HEK293T (cell line): ENCODE data around the gene CD34.

ENCODE experiments used
- CTCF ChIA-PET: fragments of 350-600 bp; formaldehyde crosslinking; extraction: SDS; loops from one replicate; lab custom pipeline; 2021; ENCODE audit warnings: antibody characterized with exemption, inconsistent platforms; lab: Yijun Ruan, JAX
- POLR2A ChIA-PET: fragments of 350-600 bp; formaldehyde crosslinking; extraction: SDS; loops from one replicate; lab custom pipeline; 2020; ENCODE audit warnings: antibody characterized with exemption, inconsistent platforms; lab: Yijun Ruan, JAX
- DNase-seq: peaks from one replicate; pipeline ENCODE4 v3.0.0; 2012; ENCODE audit warnings: mixed read lengths; ENCODE audit errors: extremely low spot score
- ARNT ChIP-seq: fragments of 450-650 bp; IDR thresholded peaks from 2 replicates; pipeline ENCODE4 v1.6.1; 2017; ENCODE audit warnings: mild to moderate bottlenecking
- BHLHE40 ChIP-seq: fragments of 450-650 bp; IDR thresholded peaks from 2 replicates; pipeline ENCODE4 v1.6.1; 2016; ENCODE audit warnings: mild to moderate bottlenecking, moderate library complexity, borderline replicate concordance
- CTBP1 ChIP-seq: fragments of 450-650 bp; IDR thresholded peaks from 2 replicates; pipeline ENCODE4 v1.6.1; 2016; ENCODE audit warnings: borderline replicate concordance
- ELF4 ChIP-seq: fragments of 450-650 bp; IDR thresholded peaks from 2 replicates; pipeline ENCODE4 v1.6.1; 2017; ENCODE audit warnings: antibody characterized with exemption
- FOXA1 ChIP-seq: fragments of 450-650 bp; IDR thresholded peaks from 2 replicates; pipeline ENCODE4 v1.6.1; 2016; ENCODE audit warnings: mild to moderate bottlenecking
- FOXK2 ChIP-seq: fragments of 450-650 bp; IDR thresholded peaks from 2 replicates; pipeline ENCODE4 v1.6.1; 2016; ENCODE audit warnings: mild to moderate bottlenecking
- FOXM1 ChIP-seq: fragments of 450-650 bp; IDR thresholded peaks from 2 replicates; pipeline ENCODE4 v1.6.1; 2017; ENCODE audit warnings: mild to moderate bottlenecking, borderline replicate concordance
- HDGF ChIP-seq: fragments of 450-650 bp; IDR thresholded peaks from 2 replicates; pipeline ENCODE4 v1.6.1; 2017; ENCODE audit warnings: antibody characterized with exemption, borderline replicate concordance
- L3MBTL2 ChIP-seq: fragments of 450-650 bp; conservative IDR thresholded peaks from 2 replicates; pipeline ENCODE4 v1.6.1; 2016; ENCODE audit warnings: mild to moderate bottlenecking
- LEF1 ChIP-seq: fragments of 450-650 bp; IDR thresholded peaks from 2 replicates; pipeline ENCODE4 v1.6.1; 2017; ENCODE audit warnings: mild to moderate bottlenecking, borderline replicate concordance
- NFRKB ChIP-seq: fragments of 450-650 bp; IDR thresholded peaks from 2 replicates; pipeline ENCODE4 v1.6.1; 2016; ENCODE audit warnings: mild to moderate bottlenecking, moderate library complexity
- SP1 ChIP-seq: fragments of 450-650 bp; IDR thresholded peaks from 2 replicates; pipeline ENCODE4 v1.6.1; 2017
- SUZ12 ChIP-seq: fragments of 450-650 bp; IDR thresholded peaks from 2 replicates; pipeline ENCODE4 v1.6.1; 2016; ENCODE audit warnings: mild to moderate bottlenecking
- TARDBP ChIP-seq: fragments of 450-650 bp; IDR thresholded peaks from 2 replicates; pipeline ENCODE4 v1.6.1; 2016
- ZNF384 ChIP-seq: fragments of 450-650 bp; IDR thresholded peaks from 2 replicates; pipeline ENCODE4 v1.6.1; 2016
- TF ChIP-seq, protein P1 (sequence below): fragments of 450-650 bp; IDR thresholded peaks from 2 replicates; pipeline ENCODE4 v1.6.1; 2016

Gene CD34

DNA sequence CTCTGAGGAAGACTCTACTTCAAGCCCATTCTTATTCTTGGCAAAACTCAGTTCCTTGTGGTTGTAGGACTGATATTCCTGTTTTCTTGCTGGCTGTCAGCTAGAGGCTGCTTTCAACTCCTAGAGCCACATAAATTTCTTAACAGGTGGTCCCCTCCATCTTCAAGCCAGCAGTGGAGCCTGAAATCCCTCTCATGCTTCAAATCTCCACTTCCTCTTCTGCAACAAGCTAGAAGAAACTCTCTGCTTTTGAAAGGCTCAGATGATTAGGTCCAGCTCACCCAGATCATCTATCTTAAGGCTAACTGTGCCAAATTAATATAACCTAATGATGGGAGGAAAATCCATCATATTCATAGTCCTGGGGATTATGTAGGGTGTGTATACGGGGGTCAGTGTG lies 43.2 kb upstream of the CD34 start:
- CTCF ChIA-PET = interaction anchor here (1.3 kb wide), 1 partner anchor 9 kb away, joined by 6 read pairs; no protein-coding TSS in a partner anchor
- DNase-seq = no peak
- TF ChIP-seq BHLHE40 (no peak), LEF1 (no peak), ELF4 (no peak), L3MBTL2 (no peak), NFRKB (no peak), SUZ12 (no peak), ARNT (no peak), SP1 (no peak), CTBP1 (no peak), FOXK2 (no peak), TARDBP (no peak), FOXM1 (no peak), ZNF384 (no peak), FOXA1 (no peak), HDGF (no peak)
- TF ChIP-seq, protein P1, sequence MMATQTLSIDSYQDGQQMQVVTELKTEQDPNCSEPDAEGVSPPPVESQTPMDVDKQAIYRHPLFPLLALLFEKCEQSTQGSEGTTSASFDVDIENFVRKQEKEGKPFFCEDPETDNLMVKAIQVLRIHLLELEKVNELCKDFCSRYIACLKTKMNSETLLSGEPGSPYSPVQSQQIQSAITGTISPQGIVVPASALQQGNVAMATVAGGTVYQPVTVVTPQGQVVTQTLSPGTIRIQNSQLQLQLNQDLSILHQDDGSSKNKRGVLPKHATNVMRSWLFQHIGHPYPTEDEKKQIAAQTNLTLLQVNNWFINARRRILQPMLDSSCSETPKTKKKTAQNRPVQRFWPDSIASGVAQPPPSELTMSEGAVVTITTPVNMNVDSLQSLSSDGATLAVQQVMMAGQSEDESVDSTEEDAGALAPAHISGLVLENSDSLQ = no peak
- POLR2A ChIA-PET = interaction anchor here (1.3 kb wide), 1 partner anchor 9 kb away, joined by 5 read pairs; no protein-coding TSS in a partner anchor

DNA sequence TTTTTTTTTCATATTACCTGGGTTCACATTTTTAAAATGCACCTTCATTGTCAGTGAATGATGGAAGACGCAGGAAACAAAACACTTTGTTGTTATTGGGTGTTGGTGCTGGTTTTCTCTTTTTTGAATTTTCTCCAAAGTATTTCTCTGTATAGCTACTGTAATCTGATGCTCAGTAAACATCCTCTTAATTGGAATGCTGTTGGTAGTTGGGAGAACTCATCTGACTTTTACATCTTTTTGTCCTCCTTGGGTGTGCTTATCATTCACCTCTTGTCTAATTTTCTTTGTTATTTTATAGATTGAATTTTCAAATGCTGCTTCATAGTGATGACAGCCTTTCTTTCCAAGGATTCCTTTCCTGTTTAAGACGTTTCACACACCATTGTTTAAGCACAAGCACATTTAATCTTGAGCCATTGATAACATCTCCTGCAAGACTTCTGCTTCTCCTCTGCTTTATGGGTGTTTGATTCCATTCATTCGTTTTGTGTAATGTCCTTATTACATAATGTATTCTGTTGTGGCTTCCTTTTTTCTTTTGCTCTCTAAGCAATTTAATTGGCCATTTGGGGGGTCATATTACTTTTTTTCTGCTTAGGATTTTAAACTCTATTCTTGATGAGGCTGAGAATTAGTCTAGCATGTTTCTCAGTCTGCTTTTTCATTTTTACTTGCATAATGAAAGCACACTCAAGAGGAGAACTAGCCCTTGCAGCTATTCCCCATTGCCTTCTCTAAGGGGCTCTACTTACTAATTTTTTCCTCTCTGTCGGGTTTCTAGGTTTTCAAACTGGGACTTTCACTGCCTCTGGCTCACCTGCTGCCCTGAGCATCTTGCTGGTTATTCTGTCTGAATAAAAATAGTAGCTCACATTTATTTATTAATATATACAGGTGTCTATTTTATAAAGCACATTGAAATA lies 42.0 kb upstream of the CD34 start:
- no peak for DNase-seq
- TF ChIP-seq NFRKB (no peak), ELF4 (no peak), TARDBP (no peak), SUZ12 (no peak), FOXM1 (no peak), HDGF (no peak), BHLHE40 (no peak), FOXK2 (no peak), L3MBTL2 (no peak), SP1 (no peak), FOXA1 (no peak), CTBP1 (no peak), ARNT (no peak)
- ChIA-PET CTCF (interaction anchor here (1.2 to 1.3 kb wide), 2 partner anchors 10 kb away, joined by 5 to 6 read pairs; no protein-coding TSS in a partner anchor), POLR2A (interaction anchor here (0.9 to 1.3 kb wide), 2 partner anchors 10 kb away, joined by 5 read pairs; no protein-coding TSS in a partner anchor)

DNA sequence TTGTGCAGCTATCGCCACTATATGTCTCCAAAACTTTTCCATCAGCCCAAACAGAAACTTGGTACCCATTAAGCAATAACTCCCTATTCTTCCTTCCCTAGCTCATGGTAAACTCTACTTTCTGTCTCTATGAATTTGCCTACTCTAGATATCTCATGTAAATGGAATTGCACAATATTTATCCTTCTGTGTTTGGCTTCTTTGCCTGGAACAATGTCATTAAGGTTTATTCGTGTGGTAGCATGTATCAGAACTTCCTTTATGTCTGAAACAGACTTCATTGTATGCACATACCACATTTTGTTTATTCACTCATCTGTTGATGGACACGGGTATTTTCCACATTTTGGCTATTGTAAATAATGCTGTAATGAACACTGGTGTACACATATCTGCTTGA lies 40.7 kb upstream of the CD34 start:
- no peak for DNase-seq
- ChIA-PET POLR2A (interaction anchor here (0.9 kb wide), 1 partner anchor 12 kb away, joined by 5 read pairs; no protein-coding TSS in a partner anchor), CTCF (interaction anchor here (1.1 to 1.2 kb wide), 2 partner anchors 12 to 66 kb away, joined by 3 to 5 read pairs; no protein-coding TSS in a partner anchor)
- no peak for TF ChIP-seq BHLHE40
- TF ChIP-seq, protein P1 = no peak
- TF ChIP-seq FOXA1 = no peak
- TF ChIP-seq TARDBP = no peak
- no peak for TF ChIP-seq CTBP1
- TF ChIP-seq ARNT = no peak
- no peak for TF ChIP-seq FOXM1
- TF ChIP-seq L3MBTL2 = no peak
- TF ChIP-seq LEF1 = no peak
- TF ChIP-seq SP1 = no peak

DNA sequence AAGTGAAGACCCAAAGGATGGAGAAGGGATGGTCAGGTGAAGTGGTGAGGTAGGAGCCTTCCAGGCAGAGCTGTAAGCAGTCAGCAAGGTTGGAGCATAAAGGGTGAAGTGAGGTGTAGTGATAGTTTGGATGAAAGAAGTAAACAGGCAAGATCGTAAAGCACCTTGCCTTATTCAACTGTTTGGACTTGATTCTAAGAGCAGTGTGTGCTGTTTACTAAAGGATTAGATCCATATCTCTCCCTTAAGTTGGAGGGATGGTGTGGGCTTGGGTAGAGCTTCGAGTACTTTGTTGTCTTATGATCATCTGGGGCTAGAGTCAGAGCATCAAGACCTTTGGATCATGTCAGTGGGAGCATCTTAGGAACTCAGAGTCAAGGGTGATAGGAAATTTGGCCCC lies 39.8 kb upstream of the CD34 start:
- POLR2A ChIA-PET = no interaction called here
- CTCF ChIA-PET = no interaction called here
- TF ChIP-seq ELF4 (no peak), ARNT (no peak), SP1 (no peak), FOXM1 (no peak), FOXA1 (no peak), SUZ12 (no peak), TARDBP (no peak), NFRKB (no peak), FOXK2 (no peak), L3MBTL2 (no peak), ZNF384 (no peak), LEF1 (no peak)
- TF ChIP-seq, protein P1 = no peak
- DNase-seq = no peak

DNA sequence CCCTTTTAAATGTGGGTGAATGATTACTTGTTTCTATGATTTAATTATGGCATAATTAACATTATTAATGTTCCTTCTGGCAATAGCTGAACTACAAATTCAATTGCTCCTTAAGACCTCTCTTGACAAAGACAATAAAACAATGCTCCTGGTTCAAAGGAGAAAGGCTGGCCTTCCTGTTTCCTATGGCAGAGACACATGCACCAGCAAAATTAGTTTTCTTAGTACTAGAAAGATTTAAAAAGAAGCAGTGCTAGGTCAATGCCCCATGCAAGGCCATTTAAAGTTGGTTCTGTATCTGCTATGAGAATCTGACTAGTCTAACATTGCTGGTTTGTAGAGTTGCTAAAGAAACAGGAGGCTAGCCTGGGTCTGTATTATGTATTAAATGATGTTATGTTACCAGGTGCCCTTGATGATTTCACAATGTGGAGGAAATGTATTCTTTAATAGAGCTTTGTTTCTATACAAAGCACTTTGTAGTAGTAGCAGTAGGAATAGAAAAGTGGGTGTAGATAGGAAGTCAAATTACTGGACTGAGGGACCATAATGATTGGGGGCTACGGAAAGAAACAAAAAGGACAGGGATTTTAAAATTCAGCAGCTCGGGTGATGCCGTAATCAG lies 38.8 kb upstream of the CD34 start:
- no peak for TF ChIP-seq CTBP1
- no peak for TF ChIP-seq ZNF384
- DNase-seq = no peak
- CTCF ChIA-PET = no interaction called here
- POLR2A ChIA-PET = interaction anchor here (1.1 kb wide), 1 partner anchor 13 kb away, joined by 3 read pairs; no protein-coding TSS in a partner anchor
